Psoas muscle (tissue), 8 donors: Measurements from ENCODE around the gene ZIC5. TPM values are rescaled to one million over a fixed set of nuclear protein-coding genes. Genes with fewer than 3 reads are reported as not detected.

ENCODE experiments used
- ATAC-seq, 4 donors: fragments of 200-7000 bp; cut with Tn5 transposase; one replicate each; pipeline ENCODE4 v1.9.1; 2020; ENCODE audit warnings: moderate library complexity in 3 of 4, mild to moderate bottlenecking in 2 of 4
- DNase-seq, 2 donors: peaks; one replicate each; pipeline ENCODE4 v3.0.0-alpha.2; 2020
- H3K27ac ChIP-seq: fragments of 200-600 bp; one replicate; pipeline ENCODE4 v1.8.0; 2022
- H3K27me3 ChIP-seq, 3 donors: fragments of 200-600 bp in 1 of 3; one replicate each; pipeline versions ENCODE4 v1.6.1 to v1.8.0; 2013 to 2022; ENCODE audit warnings: low read length in 2 of 3, mild to moderate bottlenecking in 2 of 3, moderate library complexity in 1 of 3; ENCODE audit not compliant: insufficient read depth in 3 of 3
- H3K36me3 ChIP-seq, 2 donors: fragments of 200-600 bp in 1 of 2; one replicate each; pipeline versions ENCODE4 v1.6.1 to v1.8.0; 2013 to 2022; ENCODE audit warnings: low read depth in 1 of 2, mild to moderate bottlenecking in 1 of 2, moderate library complexity in 1 of 2; ENCODE audit not compliant: insufficient read depth in 1 of 2
- H3K4me1 ChIP-seq: fragments of 200-600 bp; one replicate; pipeline ENCODE4 v1.8.0; 2022
- H3K4me3 ChIP-seq: fragments of 200-600 bp; one replicate; pipeline ENCODE4 v1.8.0; 2022; ENCODE audit warnings: mild to moderate bottlenecking
- H3K9me3 ChIP-seq: fragments of 200-600 bp; one replicate; pipeline ENCODE4 v1.8.0; 2022
- CTCF ChIP-seq: fragments of 200-600 bp; IDR thresholded peaks from one replicate; pipeline ENCODE4 v1.8.0; 2022; ENCODE audit warnings: antibody characterized with exemption
- WGBS, 3 donors: extraction: QIAGEN DNeasy Blood & Tissue Kit; methylation state at CpG; one replicate each; pipeline versions ENCODE4 v1.1.6 to v1.1.7; 2013; 5-methylcytosine and 5-hydroxymethylcytosine counted together
- intact Hi-C, 2 donors: fragments of 100-400 bp; cut with DNase I; formaldehyde crosslinking; loops; one replicate each; pipeline versions ENCODE4 v1.11.0 to v1.14.2; 2022
- polyA plus RNA-seq, 3 donors: library from polyadenylated mRNA; stranded (reverse); fragments of 200-250 nt; gene quantifications; one replicate each; pipeline ENCODE4 v1.2.3, GENCODE V29; 2013
- total RNA-seq, 4 donors: library from RNA; stranded (reverse); fragmentation: NEBNext Ultra II Directional in 2 of 4; extraction: Animal tissue kit (Norgen Biotek cat#: 25700) in 2 of 4; gene quantifications; one replicate each; pipeline versions ENCODE4 v1.2.1 to v1.2.4, GENCODE V29; 2021 to 2023
- donor health status: healthy with polysubstance abuse.
- donor health status: DM: no; HTN: no; CAD: no; lungs with moderate emphysema.
- donor health status: Bipolar disorder and iron deficiency.
- donor health status: healthy.
- donor health status: DM: yes; HTN: yes; CAD: no.
- donor health status: DM: no; HTN: no; CAD: no.
- donor health status: DM: no; HTN: no; CAD: no.
- donor health status: DM: yes; HTN: yes; CAD: no.

The ZIC5 gene
- total and polyA plus RNA-seq, 7 donors: not detected

- WGBS, 3 donors: 52 to 71% (median 62%) methylated on average over 1 of the region's 1 CpG
- Histone ChIP-seq H3K9me3 (no peaks in the 10 kb centered on the region), H3K4me3 (no peak overlapping the region), H3K27ac (no peak overlapping the region), H3K4me1 (peaks cover 8% of the 10 kb centered on the region), H3K36me3 (no peaks in the 10 kb centered on the region), H3K27me3 (peaks cover 14 to 100% (median 38%) of the 10 kb centered on the region in 3 donors)
- TF ChIP-seq CTCF: no peak
- DNase-seq (no peak), ATAC-seq (no peak)
- intact Hi-C loops: no loop called here
Measured at GRCh38 chr13:99962242-99962641, 9.3 kb downstream of the ZIC5 start.

GRCh38 chr13:99961636-99962035 lies 9.9 kb downstream of the ZIC5 start:
- Histone ChIP-seq H3K27me3 (peaks cover 14 to 100% (median 43%) of the 10 kb centered on the region in 3 donors), H3K27ac (no peak overlapping the region), H3K4me1 (peaks cover 14% of the 10 kb centered on the region), H3K36me3 (no peaks in the 10 kb centered on the region), H3K9me3 (no peaks in the 10 kb centered on the region), H3K4me3 (no peak overlapping the region)
- no peak for DNase-seq
- no peak for TF ChIP-seq CTCF
- no peak for ATAC-seq
- WGBS, 3 donors: 29 to 39% (median 35%) methylated on average over 8 of the region's 8 CpGs
- intact Hi-C loops: no loop called here

DNA sequence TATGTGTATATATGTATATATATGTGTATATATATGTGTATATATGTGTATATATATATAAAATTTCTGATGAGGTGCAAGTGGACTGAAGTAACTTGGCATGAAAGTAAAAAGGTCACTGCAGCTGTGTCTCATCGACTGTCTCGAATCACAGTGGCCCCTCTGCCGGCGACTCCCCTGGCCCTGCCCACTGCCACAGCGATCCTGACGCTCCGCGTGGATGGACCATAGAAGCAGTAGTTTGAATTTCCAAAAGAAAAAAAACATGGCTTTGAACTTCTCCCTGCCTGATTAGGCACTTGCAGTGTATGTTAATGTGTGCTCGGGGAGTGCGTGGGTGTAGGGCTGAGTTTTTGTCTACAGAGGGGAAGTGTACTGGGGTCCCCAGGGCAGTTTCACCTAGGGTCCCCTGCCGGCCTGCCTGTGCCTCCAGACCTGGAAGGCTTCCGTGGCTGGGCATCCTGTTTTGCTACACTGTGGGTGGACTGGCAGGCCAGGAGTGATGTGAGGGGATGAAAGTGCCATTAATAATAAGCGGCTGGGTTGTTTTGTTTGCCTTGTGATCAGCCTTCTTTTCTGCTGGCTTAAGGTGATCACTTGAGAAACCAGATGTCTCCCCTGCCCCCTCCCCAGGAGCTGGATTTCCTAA lies 10.8 kb downstream of the ZIC5 start:
- intact Hi-C loops: no loop called here

DNA sequence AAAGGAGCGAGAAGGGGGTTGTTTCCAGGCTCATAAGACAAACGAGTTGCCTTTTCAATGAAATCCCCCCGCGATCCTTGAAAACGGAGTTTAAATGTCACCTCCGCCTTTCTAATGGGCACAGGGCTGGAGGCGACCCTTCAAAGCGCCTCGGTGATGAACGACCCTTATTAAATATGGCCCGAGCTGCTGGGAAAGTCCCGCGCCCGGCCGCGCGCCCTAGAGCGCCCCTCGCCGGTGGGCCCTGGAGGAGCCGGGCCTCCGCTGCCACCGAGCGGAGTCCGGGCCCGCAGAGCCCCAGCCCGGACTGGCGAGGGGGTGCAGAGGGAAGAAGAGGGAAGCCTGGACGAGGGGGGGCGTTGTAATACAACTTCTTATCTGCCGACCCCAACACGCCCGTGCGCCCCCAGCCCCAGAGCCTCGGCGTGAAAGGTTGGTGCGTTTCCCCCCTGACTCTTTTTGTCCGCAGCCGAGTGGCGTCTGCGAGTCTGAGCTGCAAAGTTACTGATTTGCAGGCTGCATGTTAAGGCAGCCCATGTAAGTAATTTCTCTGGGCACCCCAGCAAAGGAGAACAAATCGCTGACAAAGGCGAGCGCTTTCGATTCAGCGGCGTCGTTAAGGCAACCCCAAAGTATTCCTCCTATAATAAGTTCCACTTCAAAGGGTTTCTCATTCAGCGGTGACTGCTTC lies 11.9 kb downstream of the ZIC5 start:
- WGBS, 3 donors: 5 to 8% (median 6%) methylated on average over 48 to 49 of the region's 49 CpGs
- Histone ChIP-seq H3K4me1 (peaks cover 22% of the 10 kb centered on the region), H3K9me3 (no peaks in the 10 kb centered on the region), H3K4me3 (peak overlapping the region; percentile 32), H3K27me3 (peaks cover 9 to 100% (median 53%) of the 10 kb centered on the region in 3 donors), H3K27ac (no peak overlapping the region), H3K36me3 (no peaks in the 10 kb centered on the region)
- no peak for TF ChIP-seq CTCF
- ATAC-seq (no peak), DNase-seq (no peak)
- intact Hi-C loops: loop anchor here in 1 of 2 donors (5.0 kb wide), 1 partner anchor 38 kb away; no protein-coding TSS in a partner anchor

More for the DNA sequence above, 10.8 kb downstream of the ZIC5 start:
- Histone ChIP-seq H3K9me3 (no peaks in the 10 kb centered on the region), H3K27me3 (peaks cover 14 to 100% (median 50%) of the 10 kb centered on the region in 3 donors), H3K36me3 (no peaks in the 10 kb centered on the region), H3K4me1 (peaks cover 22% of the 10 kb centered on the region), H3K4me3 (no peak overlapping the region), H3K27ac (no peak overlapping the region)
- 5 to 18% (median 13%) methylated on average over 13 of the region's 13 CpGs for WGBS, 3 donors
- TF ChIP-seq CTCF: no peak
- ATAC-seq (no peak), DNase-seq (no peak)
